KOPT-K1 (cell line): ENCODE data around the gene MEF2D.
A peak's percentile ranks its signal among the peaks of the same experiment; 100 is the strongest.

ENCODE experiments used
- H3K27ac ChIP-seq: fragments of 200-600 bp; sonication (generic); 2 replicates; pipeline ENCODE4 v1.5.1; 2016; ENCODE audit warnings: antibody characterized with exemption, mild to moderate bottlenecking, low read depth, low read length; ENCODE audit not compliant: poor library complexity, severe bottlenecking
- H3K36me3 ChIP-seq: fragments of 200-600 bp; sonication (generic); 2 replicates; pipeline ENCODE4 v1.5.1; 2017; ENCODE audit warnings: antibody characterized with exemption, mild to moderate bottlenecking, low read length, moderate library complexity; ENCODE audit not compliant: insufficient read depth
- H3K9me3 ChIP-seq: fragments of 200-600 bp; sonication (generic); 2 replicates; pipeline ENCODE4 v1.5.1; 2017; ENCODE audit warnings: antibody characterized with exemption, low read length, mild to moderate bottlenecking; ENCODE audit not compliant: insufficient read depth, poor library complexity, severe bottlenecking

Gene MEF2D

GRCh38 chr1:156500543-156500792 lies at the start of gene MEF2D:
Gene MEF2D, minus strand, starts transcription at chr1:156500775. Its CDS starts 17,483 bp downstream, at chr1:156483292.
- Histone ChIP-seq H3K27ac (peak within 1 kb of the TSS; percentile 100), H3K36me3 (no peaks in the 10 kb centered on the region; the same call in 1 of the 2 replicates)

GRCh38 chr1:156550346-156550745 lies 49.8 kb upstream of the MEF2D start:
- H3K27ac ChIP-seq = no peak overlapping the region
- H3K9me3 ChIP-seq = no peaks in the 10 kb centered on the region
- H3K36me3 ChIP-seq = peaks cover 60% of the 10 kb centered on the region

More at GRCh38 chr1:156500543-156500792, at the start of gene MEF2D:
- H3K9me3 ChIP-seq = no peaks in the 10 kb centered on the region

- Histone ChIP-seq H3K9me3 (no peaks in the 10 kb centered on the region), H3K36me3 (peaks cover 60% of the 10 kb centered on the region), H3K27ac (no peak overlapping the region)
Observed at GRCh38 chr1:156549831-156550230, 49.3 kb upstream of the MEF2D start.

- Histone ChIP-seq H3K27ac (no peak overlapping the region), H3K9me3 (no peaks in the 10 kb centered on the region), H3K36me3 (peaks cover 60% of the 10 kb centered on the region)
Observed at GRCh38 chr1:156549390-156549789, 48.8 kb upstream of the MEF2D start.

- Histone ChIP-seq H3K9me3 (no peaks in the 10 kb centered on the region), H3K36me3 (peaks cover 57% of the 10 kb centered on the region), H3K27ac (no peak overlapping the region)
Observed at GRCh38 chr1:156547982-156548381, 47.4 kb upstream of the MEF2D start.

- H3K9me3 ChIP-seq = no peaks in the 10 kb centered on the region
- H3K27ac ChIP-seq = no peak overlapping the region
- peaks cover 59% of the 10 kb centered on the region for H3K36me3 ChIP-seq
Observed at GRCh38 chr1:156547434-156547833, 46.9 kb upstream of the MEF2D start.

- Histone ChIP-seq H3K9me3 (no peaks in the 10 kb centered on the region), H3K27ac (no peak overlapping the region), H3K36me3 (peaks cover 55% of the 10 kb centered on the region)
Observed at GRCh38 chr1:156546267-156546666, 45.7 kb upstream of the MEF2D start.

GRCh38 chr1:156544592-156545102 lies 44.1 kb upstream of the MEF2D start:
- Histone ChIP-seq H3K27ac (no peak overlapping the region), H3K36me3 (peaks cover 54% of the 10 kb centered on the region), H3K9me3 (no peaks in the 10 kb centered on the region)

- Histone ChIP-seq H3K27ac (no peak overlapping the region), H3K36me3 (peaks cover 57% of the 10 kb centered on the region), H3K9me3 (no peaks in the 10 kb centered on the region)
Observed at GRCh38 chr1:156543066-156543465, 42.5 kb upstream of the MEF2D start.

- H3K36me3 ChIP-seq = peaks cover 56% of the 10 kb centered on the region
- H3K27ac ChIP-seq = no peak overlapping the region
- H3K9me3 ChIP-seq = no peaks in the 10 kb centered on the region
Observed at GRCh38 chr1:156540955-156541354, 40.4 kb upstream of the MEF2D start.

GRCh38 chr1:156539818-156540355 lies 39.3 kb upstream of the MEF2D start:
- Histone ChIP-seq H3K36me3 (peaks cover 61% of the 10 kb centered on the region), H3K27ac (no peak overlapping the region), H3K9me3 (no peaks in the 10 kb centered on the region)

GRCh38 chr1:156538711-156539440 lies 38.3 kb upstream of the MEF2D start:
- Histone ChIP-seq H3K27ac (no peak overlapping the region), H3K36me3 (peaks cover 71% of the 10 kb centered on the region), H3K9me3 (no peaks in the 10 kb centered on the region)

GRCh38 chr1:156537027-156537426 lies 36.5 kb upstream of the MEF2D start:
- Histone ChIP-seq H3K9me3 (no peaks in the 10 kb centered on the region), H3K27ac (no peak overlapping the region), H3K36me3 (peaks cover 81% of the 10 kb centered on the region)

- Histone ChIP-seq H3K9me3 (no peaks in the 10 kb centered on the region), H3K36me3 (peaks cover 77% of the 10 kb centered on the region)
Observed at GRCh38 chr1:156534424-156535060, 34.0 kb upstream of the MEF2D start.

GRCh38 chr1:156533568-156534220 lies 33.1 kb upstream of the MEF2D start:
- Histone ChIP-seq H3K36me3 (peaks cover 75% of the 10 kb centered on the region; the same call in 1 of the 2 replicates), H3K27ac (no peak overlapping the region), H3K9me3 (no peaks in the 10 kb centered on the region)

More at GRCh38 chr1:156534424-156535060, 34.0 kb upstream of the MEF2D start:
- H3K27ac ChIP-seq = no peak overlapping the region
